Cerebellar cortex (tissue), 1 donor: Measurements from ENCODE around the gene TTL.
A peak's percentile ranks its signal among the peaks of the same experiment; 100 is the strongest.
"Not testable (repeated sequence)": the region's sequence is repeated elsewhere in the genome, so short reads cannot be mapped to it uniquely, and the experiment has no call there.

Experiments
- DNase-seq: peaks from one replicate; pipeline ENCODE4 v3.0.0-alpha.2; 2015; ENCODE audit warnings: low spot score

Gene TTL

DNA sequence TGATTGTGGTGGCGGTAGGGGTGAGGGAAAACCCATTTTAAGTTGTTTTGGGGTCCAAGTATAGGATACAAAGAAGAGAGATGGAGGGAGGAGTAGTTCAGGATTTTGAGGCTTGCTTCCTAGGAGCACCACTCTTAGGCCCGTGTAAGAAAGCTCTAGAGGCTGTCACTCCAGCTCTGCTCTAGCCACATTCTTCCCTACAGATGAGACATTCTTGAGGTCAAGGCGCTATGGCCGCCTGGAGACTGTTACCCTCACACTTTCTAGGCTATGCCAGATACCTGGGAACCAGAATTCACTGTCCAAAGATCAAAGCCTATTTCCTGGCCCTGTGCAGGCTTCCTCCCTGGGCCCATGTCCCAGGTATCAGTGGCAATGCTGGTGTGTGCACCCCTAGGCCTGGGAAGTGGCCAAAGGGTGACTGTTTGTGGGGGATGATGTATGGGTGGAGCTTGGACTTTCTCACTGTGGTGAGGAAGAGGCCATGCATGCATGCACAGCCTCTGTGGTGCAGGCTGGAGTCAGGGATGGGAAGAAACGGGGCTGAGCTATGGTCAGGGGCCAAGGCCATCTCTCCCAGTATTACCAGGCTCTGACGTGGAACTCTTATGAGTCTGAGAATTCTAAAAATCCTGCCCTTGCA, 7.0 kb upstream of the TTL start:
- no peak for DNase-seq

GRCh38 chr2:112476434-112476833, 5.5 kb upstream of the TTL start:
- DNase-seq = no peak

- DNase-seq = no peak
Measured at GRCh38 chr2:112480530-112481049, 1.4 kb upstream of the TTL start.

DNA sequence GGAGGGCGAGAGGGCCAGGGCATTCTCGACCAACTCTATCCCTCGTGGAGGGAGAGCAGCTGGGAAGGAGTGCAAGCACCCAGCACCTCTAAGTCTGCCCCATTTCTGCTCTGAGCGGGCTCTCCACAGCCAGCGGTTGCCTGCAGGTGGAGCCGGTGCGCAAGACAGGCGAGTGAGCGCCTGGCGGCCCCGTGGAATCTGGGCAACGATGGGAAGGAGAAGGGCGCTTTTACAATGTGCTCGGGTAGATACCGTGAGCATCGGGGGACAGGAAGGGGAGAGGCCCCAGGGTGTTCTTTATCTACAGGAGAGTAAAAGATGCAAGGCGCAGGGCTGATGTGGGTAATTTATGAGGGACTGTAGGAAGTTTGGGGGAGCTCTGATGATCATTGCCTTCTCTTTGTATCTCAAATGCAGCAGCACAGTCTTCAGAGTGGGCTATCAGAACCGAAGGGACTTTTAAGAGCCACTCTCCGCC, 867 bp upstream of the TTL start:
- DNase-seq = peak; percentile 86

GRCh38 chr2:112482309-112483041, 519 bp downstream of the TTL start:
- DNase-seq = peak; percentile 35

GRCh38 chr2:112483042-112483473, 1.1 kb downstream of the TTL start:
- DNase-seq = peak; percentile 36

GRCh38 chr2:112483831-112484230, 1.9 kb downstream of the TTL start:
- no peak for DNase-seq

DNA sequence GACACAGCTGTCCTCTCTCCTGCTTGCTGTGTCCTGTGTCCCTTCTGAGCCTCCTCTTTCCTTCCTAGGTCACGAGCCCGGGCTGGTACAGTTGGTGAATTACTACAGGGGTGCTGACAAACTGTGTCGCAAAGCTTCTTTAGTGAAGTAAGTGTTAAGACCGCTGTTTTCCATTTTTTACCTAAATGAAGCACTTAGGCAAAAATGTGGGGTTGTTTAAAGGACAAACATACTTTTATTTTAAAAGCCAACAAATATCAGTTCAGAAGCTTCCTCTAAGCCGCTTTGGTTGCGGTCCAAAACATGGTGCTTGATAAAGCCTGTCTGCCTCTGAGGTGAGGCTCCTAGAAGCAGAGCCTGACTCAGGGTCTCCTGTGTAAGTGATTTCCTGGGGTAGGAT, 3.9 kb downstream of the TTL start:
- DNase-seq = no peak

GRCh38 chr2:112486895-112487294, 4.9 kb downstream of the TTL start:
- DNase-seq = no peak

- DNase-seq = no peak
Measured at GRCh38 chr2:112487444-112487961, 5.5 kb downstream of the TTL start.

- DNase-seq = no peak
Measured at GRCh38 chr2:112488201-112488600, 6.2 kb downstream of the TTL start.

DNA sequence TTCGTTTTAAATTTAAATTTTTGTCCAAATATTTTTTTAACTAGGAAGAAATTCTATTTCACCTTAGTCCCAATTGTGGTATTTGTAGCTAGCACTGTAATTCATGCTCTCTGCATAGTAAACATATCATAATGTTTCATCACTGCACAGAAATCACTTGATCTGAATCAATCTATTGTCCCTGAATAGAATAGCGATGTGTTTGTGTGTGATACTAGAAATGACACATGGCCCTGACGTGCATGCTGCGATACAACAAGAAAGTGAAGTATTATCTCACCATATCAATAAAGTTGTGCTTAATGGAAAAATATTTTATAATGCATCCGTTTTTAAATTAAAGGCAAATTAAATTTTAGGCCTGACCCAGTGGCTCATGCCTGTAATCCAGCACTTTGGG, 10.0 kb downstream of the TTL start:
- no peak for DNase-seq

DNA sequence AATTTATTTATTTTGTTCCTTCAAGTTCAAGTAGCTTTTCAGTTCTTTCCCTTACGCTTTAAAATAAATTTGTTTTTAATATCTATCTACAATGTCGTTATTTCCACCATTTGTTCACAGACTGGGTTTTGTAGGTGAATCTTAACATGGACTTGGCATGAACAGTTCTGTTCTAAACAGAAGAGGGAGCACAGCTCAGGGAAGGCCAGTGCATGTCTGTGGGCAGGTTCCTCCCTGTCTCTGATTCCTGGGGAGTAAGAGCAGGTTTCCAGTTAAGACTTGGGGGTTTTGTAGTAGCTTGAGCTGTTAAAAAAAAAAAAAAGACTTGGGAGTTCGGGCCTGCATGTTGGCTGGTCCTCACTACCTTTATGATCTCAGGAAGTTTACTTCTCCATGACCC, 11.1 kb downstream of the TTL start:
- no peak for DNase-seq

DNA sequence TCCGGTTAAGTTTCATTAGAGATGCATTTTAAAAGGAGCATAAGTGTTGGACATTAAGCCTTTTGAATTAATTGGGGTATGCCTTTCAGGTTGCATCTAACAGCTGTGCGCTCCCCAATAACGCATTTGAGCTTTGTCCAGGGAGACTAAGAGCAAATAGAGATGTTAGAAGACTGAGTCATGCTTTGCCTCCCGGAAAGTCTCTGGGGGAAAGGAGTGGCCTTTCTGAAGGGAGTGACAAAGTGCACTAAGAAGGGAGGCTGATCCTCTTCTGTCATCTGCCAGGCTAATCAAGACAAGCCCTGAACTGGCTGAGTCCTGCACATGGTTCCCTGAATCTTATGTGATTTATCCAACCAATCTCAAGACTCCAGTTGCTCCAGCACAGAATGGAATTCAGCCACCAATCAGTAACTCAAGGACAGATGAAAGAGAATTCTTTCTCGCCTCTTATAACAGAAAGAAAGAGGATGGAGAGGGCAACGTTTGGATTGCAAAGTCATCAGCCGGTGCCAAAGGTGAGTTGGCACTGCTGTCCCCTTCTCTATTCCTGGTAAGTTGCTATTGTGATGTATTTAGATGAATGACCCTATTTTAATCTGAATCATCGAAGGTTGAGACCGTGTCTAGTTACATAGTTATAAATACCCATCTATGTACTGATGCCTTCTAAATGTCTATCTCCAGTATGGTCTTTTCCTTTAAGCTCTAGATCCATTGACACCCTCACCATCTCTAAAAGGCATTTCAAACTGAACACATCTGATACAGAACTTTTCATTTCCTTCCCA, 12.1 kb downstream of the TTL start:
- no peak for DNase-seq

- DNase-seq = no peak
Measured at GRCh38 chr2:112494828-112495227, 12.9 kb downstream of the TTL start.

DNA sequence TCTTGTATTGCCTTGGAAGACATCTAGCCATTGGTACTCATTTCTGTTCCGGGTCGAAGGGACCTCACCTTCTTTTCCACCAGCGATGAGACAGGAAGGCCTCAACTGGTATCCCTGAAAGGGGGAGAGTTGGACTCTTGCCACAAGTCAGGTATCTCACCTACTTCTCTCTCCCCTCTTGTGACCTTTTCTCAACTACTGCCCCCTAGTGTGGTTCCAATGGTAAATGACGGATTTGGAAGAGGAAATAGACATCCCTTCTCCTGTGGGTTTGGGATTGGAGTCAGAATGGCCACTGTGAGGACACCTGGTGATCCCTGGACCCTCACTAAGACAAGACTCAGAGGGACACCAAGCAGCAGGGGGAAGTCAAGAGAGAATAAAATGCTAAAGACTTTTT, 13.9 kb downstream of the TTL start:
- not testable (repeated sequence) for DNase-seq

- DNase-seq = peak; percentile 28
Measured at GRCh38 chr2:112500850-112501484, 19.0 kb downstream of the TTL start.

GRCh38 chr2:112509239-112509998, 27.5 kb downstream of the TTL start:
- DNase-seq = not testable (repeated sequence)

DNA sequence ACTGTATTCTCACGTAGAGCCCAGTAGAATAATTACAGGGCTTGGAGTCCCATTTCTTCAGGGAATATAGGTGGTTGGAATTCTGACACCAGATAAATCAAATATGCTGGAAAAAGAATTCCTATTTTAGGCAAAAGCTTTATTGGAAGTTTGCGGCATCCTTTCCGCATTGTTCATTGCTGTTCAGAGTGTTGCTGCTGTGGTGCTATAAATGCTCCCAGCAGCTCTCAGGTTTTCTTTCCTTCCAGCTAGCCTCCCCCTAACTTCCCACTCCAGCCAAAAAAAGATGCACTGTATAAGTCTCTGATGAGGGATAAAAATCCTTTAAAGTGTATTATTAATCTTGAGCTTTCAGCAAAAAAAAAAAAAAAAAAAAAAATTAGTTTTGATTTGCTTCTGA, 34.8 kb downstream of the TTL start:
- DNase-seq = no peak

DNA sequence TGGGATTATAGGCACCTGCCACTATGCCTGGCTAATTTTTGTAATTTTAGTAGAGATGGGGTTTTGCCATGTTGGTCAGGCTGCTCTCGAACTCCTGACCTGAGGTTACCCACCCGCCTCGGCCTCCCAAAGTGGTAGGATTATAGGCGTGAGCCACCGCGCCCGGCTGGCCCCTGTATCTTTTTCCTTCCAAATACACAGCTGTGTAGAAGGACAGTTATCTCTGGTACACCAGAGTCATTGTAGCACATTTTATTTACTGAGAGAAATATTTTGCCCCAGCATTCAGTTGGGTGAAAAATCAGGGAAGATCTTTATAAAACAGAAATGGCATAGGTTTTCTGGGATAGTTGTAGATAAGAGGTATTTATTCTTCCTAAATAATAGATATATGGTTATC, 36.9 kb downstream of the TTL start:
- no peak for DNase-seq

GRCh38 chr2:112519506-112519905, 37.5 kb downstream of the TTL start:
- DNase-seq = no peak
